HEK293 (cell line): ENCODE measurements around the gene TTLL12.

Experiments
- BCL11B ChIP-seq: fragments of 450-650 bp; formaldehyde crosslinking; IDR thresholded peaks from 2 replicates; pipeline ENCODE4 v1.5.1; 2016; ENCODE audit warnings: low read depth, missing biosample characterization, missing genetic modification characterization
- KLF9 ChIP-seq: fragments of 450-650 bp; formaldehyde crosslinking; IDR thresholded peaks from 2 replicates; pipeline ENCODE4 v1.5.1; 2016; ENCODE audit warnings: missing biosample characterization, missing genetic modification characterization, low read depth
- YY2 ChIP-seq: fragments of 450-650 bp; formaldehyde crosslinking; IDR thresholded peaks from 2 replicates; pipeline ENCODE4 v1.5.1; 2016; ENCODE audit warnings: missing biosample characterization, missing genetic modification characterization
- ZNF174 ChIP-seq: fragments of 450-650 bp; formaldehyde crosslinking; IDR thresholded peaks from 2 replicates; pipeline ENCODE4 v1.5.0; 2017; ENCODE audit warnings: missing biosample characterization, mild to moderate bottlenecking, missing genetic modification characterization
- ZNF214 ChIP-seq: fragments of 450-650 bp; formaldehyde crosslinking; IDR thresholded peaks from 2 replicates; pipeline ENCODE4 v1.5.1; 2017; ENCODE audit warnings: missing biosample characterization, mild to moderate bottlenecking, missing genetic modification characterization, borderline replicate concordance
- ZNF274 ChIP-seq, 2 experiments: fragments of 200-500 bp in 1 of 2; fragments of 450-650 bp in 1 of 2; sonication (Bioruptor generic) in 1 of 2; formaldehyde crosslinking in 1 of 2; IDR thresholded peaks; 2 replicates each; pipeline versions ENCODE4 v1.5.1 to v1.6.1; 2014 to 2016; ENCODE audit warnings: borderline replicate concordance in 1 of 2, inconsistent platforms in 1 of 2, low read length in 1 of 2, missing biosample characterization in 1 of 2, missing genetic modification characterization in 1 of 2
- ZNF311 ChIP-seq: fragments of 450-650 bp; formaldehyde crosslinking; IDR thresholded peaks from 2 replicates; pipeline ENCODE4 v1.5.1; 2017; ENCODE audit warnings: missing biosample characterization, missing genetic modification characterization, borderline replicate concordance
- ZNF391 ChIP-seq: fragments of 450-650 bp; formaldehyde crosslinking; IDR thresholded peaks from 2 replicates; pipeline ENCODE4 v1.5.1; 2016; ENCODE audit warnings: low read depth, missing biosample characterization, missing genetic modification characterization, borderline replicate concordance
- ZNF416 ChIP-seq: fragments of 450-650 bp; formaldehyde crosslinking; IDR thresholded peaks from 2 replicates; pipeline ENCODE4 v1.5.1; 2016; ENCODE audit warnings: missing biosample characterization, missing genetic modification characterization
- ZNF530 ChIP-seq: fragments of 450-650 bp; formaldehyde crosslinking; IDR thresholded peaks from 2 replicates; pipeline ENCODE4 v1.5.1; 2016; ENCODE audit warnings: low read depth, missing biosample characterization, missing genetic modification characterization
- ZNF549 ChIP-seq: fragments of 450-650 bp; IDR thresholded peaks from 2 replicates; pipeline ENCODE4 v1.5.1; 2018; ENCODE audit warnings: missing biosample characterization, missing genetic modification characterization, mild to moderate bottlenecking, inconsistent platforms, moderate library complexity
- ZNF623 ChIP-seq: fragments of 450-650 bp; formaldehyde crosslinking; IDR thresholded peaks from 2 replicates; pipeline ENCODE4 v1.5.1; 2016; ENCODE audit warnings: missing biosample characterization, missing genetic modification characterization
- ZNF654 ChIP-seq: fragments of 450-650 bp; formaldehyde crosslinking; IDR thresholded peaks from 2 replicates; pipeline ENCODE4 v1.5.1; 2016; ENCODE audit warnings: low read depth, missing biosample characterization, missing genetic modification characterization
- ZNF776 ChIP-seq: fragments of 450-650 bp; formaldehyde crosslinking; IDR thresholded peaks from 2 replicates; pipeline ENCODE4 v1.5.0; 2017; ENCODE audit warnings: missing biosample characterization, missing genetic modification characterization, borderline replicate concordance
- ZNF785 ChIP-seq: fragments of 450-650 bp; formaldehyde crosslinking; IDR thresholded peaks from 2 replicates; pipeline ENCODE4 v1.5.1; 2016; ENCODE audit warnings: missing biosample characterization, missing genetic modification characterization
- TF ChIP-seq, protein P1 (sequence below): fragments of 450-650 bp; formaldehyde crosslinking; IDR thresholded peaks from 2 replicates; pipeline ENCODE4 v1.5.1; 2016; ENCODE audit warnings: missing biosample characterization, missing genetic modification characterization
- TF ChIP-seq, protein P2 (sequence below): fragments of 450-650 bp; formaldehyde crosslinking; conservative IDR thresholded peaks from 2 replicates; pipeline ENCODE4 v1.5.1; 2016; ENCODE audit warnings: low read depth, missing biosample characterization, missing genetic modification characterization
- TF ChIP-seq, protein P3 (sequence below): fragments of 450-650 bp; formaldehyde crosslinking; conservative IDR thresholded peaks from 2 replicates; pipeline ENCODE4 v1.5.1; 2016; ENCODE audit warnings: low read depth, missing biosample characterization, missing genetic modification characterization
- TF ChIP-seq, protein P4 (sequence below): fragments of 450-650 bp; formaldehyde crosslinking; IDR thresholded peaks from 2 replicates; pipeline ENCODE4 v1.5.1; 2017; ENCODE audit warnings: missing biosample characterization, missing genetic modification characterization
- TF ChIP-seq, protein P5 (sequence below): fragments of 450-650 bp; formaldehyde crosslinking; IDR thresholded peaks from 2 replicates; pipeline ENCODE4 v1.5.1; 2017; ENCODE audit warnings: missing biosample characterization, missing genetic modification characterization
- TF ChIP-seq, protein P6 (sequence below): fragments of 450-650 bp; formaldehyde crosslinking; IDR thresholded peaks from 2 replicates; pipeline ENCODE4 v1.5.1; 2016; ENCODE audit warnings: missing biosample characterization, missing genetic modification characterization

Gene TTLL12

DNA sequence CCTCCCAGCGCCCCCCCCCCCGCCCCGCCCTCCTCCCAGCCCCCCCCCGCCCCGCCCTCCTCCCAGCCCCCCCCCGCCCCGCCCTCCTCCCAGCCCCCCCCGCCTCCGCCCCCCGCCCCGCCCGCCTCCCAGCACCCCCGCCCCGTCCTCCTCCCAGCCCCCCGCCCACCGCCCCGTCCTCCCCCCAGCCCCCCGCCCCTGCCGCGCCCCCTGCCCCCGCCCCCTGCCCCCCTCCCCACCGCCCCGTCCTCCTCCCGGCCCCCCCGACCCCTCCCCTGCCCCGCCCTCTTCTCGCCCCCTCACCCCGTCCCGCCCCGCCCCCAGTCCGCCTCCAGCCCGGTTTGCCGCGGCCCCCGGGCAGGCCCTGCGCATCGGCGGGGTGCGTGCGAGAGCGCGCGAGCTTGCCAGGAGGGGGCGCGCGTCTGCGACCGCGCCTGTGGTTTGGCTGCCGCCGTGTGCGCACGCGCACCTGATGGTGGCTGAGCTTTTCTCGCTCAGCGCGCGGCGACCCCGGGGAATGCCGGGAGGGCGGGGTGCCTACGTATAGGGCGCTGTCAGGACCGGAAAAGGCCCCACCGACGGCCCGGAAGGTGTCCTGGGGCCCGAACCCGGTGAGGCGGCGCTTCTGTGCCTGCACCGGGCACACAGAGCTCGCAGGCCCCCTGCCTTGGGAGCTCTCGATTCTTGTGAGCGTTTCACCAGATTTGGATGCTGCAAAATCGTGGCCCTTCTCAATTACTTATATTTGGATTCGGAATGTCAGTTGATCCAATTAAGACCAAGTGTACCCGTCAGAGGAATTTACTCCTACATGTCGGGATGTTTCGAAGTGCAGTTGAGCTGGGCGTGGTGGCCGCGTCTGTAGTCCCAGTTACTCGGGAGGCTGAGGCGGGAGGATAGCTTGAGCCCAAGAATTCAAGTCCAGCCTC is 501 bp upstream of the TTLL12 start (continued):
- TF ChIP-seq ZNF776 (tag by site-specific recombination) (no peak), ZNF311 (tag by site-specific recombination) (no peak), ZNF785 (tag by site-specific recombination) (no peak), BCL11B (tag by site-specific recombination) (no peak), YY2 (tag by site-specific recombination) (no peak), ZNF416 (tag by site-specific recombination) (no peak), KLF9 (tag by site-specific recombination) (peak; percentile 83), ZNF654 (no peak), ZNF274 (IDR thresholded peaks at IDR 0.05; ENCODE audit: low read length) (no peak), ZNF274 (tag by site-specific recombination; IDR thresholded peaks at IDR 0.05; ENCODE audit: borderline replicate concordance) (no peak), ZNF214 (tag by site-specific recombination) (no peak), ZNF530 (tag by site-specific recombination) (no peak), ZNF623 (no peak), ZNF549 (tag by site-specific recombination) (no peak), ZNF174 (tag by site-specific recombination) (no peak), ZNF391 (tag by site-specific recombination) (peak; percentile 51; the same call in 1 of the 2 replicates)
- TF ChIP-seq, protein P1, sequence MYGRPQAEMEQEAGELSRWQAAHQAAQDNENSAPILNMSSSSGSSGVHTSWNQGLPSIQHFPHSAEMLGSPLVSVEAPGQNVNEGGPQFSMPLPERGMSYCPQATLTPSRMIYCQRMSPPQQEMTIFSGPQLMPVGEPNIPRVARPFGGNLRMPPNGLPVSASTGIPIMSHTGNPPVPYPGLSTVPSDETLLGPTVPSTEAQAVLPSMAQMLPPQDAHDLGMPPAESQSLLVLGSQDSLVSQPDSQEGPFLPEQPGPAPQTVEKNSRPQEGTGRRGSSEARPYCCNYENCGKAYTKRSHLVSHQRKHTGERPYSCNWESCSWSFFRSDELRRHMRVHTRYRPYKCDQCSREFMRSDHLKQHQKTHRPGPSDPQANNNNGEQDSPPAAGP (tag by site-specific recombination), result peak; percentile 82
- TF ChIP-seq, protein P2, sequence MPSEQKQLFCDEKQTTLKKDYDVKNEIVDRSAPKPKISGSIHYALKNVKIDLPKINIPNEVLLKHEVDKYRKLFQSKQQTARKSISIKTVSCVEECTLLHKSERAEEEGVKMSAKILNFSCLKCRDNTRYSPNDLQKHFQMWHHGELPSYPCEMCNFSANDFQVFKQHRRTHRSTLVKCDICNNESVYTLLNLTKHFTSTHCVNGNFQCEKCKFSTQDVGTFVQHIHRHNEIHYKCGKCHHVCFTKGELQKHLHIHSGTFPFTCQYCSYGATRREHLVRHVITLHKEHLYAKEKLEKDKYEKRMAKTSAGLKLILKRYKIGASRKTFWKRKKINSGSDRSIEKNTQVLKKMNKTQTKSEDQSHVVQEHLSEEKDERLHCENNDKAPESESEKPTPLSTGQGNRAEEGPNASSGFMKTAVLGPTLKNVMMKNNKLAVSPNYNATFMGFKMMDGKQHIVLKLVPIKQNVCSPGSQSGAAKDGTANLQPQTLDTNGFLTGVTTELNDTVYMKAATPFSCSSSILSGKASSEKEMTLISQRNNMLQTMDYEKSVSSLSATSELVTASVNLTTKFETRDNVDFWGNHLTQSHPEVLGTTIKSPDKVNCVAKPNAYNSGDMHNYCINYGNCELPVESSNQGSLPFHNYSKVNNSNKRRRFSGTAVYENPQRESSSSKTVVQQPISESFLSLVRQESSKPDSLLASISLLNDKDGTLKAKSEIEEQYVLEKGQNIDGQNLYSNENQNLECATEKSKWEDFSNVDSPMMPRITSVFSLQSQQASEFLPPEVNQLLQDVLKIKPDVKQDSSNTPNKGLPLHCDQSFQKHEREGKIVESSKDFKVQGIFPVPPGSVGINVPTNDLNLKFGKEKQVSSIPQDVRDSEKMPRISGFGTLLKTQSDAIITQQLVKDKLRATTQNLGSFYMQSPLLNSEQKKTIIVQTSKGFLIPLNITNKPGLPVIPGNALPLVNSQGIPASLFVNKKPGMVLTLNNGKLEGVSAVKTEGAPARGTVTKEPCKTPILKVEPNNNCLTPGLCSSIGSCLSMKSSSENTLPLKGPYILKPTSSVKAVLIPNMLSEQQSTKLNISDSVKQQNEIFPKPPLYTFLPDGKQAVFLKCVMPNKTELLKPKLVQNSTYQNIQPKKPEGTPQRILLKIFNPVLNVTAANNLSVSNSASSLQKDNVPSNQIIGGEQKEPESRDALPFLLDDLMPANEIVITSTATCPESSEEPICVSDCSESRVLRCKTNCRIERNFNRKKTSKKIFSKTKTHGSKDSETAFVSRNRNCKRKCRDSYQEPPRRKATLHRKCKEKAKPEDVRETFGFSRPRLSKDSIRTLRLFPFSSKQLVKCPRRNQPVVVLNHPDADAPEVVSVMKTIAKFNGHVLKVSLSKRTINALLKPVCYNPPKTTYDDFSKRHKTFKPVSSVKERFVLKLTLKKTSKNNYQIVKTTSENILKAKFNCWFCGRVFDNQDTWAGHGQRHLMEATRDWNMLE (tag by site-specific recombination), result peak; percentile 99
- TF ChIP-seq, protein P3, sequence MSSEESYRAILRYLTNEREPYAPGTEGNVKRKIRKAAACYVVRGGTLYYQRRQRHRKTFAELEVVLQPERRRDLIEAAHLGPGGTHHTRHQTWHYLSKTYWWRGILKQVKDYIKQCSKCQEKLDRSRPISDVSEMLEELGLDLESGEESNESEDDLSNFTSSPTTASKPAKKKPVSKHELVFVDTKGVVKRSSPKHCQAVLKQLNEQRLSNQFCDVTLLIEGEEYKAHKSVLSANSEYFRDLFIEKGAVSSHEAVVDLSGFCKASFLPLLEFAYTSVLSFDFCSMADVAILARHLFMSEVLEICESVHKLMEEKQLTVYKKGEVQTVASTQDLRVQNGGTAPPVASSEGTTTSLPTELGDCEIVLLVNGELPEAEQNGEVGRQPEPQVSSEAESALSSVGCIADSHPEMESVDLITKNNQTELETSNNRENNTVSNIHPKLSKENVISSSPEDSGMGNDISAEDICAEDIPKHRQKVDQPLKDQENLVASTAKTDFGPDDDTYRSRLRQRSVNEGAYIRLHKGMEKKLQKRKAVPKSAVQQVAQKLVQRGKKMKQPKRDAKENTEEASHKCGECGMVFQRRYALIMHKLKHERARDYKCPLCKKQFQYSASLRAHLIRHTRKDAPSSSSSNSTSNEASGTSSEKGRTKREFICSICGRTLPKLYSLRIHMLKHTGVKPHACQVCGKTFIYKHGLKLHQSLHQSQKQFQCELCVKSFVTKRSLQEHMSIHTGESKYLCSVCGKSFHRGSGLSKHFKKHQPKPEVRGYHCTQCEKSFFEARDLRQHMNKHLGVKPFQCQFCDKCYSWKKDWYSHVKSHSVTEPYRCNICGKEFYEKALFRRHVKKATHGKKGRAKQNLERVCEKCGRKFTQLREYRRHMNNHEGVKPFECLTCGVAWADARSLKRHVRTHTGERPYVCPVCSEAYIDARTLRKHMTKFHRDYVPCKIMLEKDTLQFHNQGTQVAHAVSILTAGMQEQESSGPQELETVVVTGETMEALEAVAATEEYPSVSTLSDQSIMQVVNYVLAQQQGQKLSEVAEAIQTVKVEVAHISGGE (tag by site-specific recombination), result peak; percentile 98
- TF ChIP-seq, protein P4, sequence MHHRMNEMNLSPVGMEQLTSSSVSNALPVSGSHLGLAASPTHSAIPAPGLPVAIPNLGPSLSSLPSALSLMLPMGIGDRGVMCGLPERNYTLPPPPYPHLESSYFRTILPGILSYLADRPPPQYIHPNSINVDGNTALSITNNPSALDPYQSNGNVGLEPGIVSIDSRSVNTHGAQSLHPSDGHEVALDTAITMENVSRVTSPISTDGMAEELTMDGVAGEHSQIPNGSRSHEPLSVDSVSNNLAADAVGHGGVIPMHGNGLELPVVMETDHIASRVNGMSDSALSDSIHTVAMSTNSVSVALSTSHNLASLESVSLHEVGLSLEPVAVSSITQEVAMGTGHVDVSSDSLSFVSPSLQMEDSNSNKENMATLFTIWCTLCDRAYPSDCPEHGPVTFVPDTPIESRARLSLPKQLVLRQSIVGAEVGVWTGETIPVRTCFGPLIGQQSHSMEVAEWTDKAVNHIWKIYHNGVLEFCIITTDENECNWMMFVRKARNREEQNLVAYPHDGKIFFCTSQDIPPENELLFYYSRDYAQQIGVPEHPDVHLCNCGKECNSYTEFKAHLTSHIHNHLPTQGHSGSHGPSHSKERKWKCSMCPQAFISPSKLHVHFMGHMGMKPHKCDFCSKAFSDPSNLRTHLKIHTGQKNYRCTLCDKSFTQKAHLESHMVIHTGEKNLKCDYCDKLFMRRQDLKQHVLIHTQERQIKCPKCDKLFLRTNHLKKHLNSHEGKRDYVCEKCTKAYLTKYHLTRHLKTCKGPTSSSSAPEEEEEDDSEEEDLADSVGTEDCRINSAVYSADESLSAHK (tag by site-specific recombination), result peak; percentile 60; the same call in 1 of the 2 replicates
- TF ChIP-seq, protein P5, sequence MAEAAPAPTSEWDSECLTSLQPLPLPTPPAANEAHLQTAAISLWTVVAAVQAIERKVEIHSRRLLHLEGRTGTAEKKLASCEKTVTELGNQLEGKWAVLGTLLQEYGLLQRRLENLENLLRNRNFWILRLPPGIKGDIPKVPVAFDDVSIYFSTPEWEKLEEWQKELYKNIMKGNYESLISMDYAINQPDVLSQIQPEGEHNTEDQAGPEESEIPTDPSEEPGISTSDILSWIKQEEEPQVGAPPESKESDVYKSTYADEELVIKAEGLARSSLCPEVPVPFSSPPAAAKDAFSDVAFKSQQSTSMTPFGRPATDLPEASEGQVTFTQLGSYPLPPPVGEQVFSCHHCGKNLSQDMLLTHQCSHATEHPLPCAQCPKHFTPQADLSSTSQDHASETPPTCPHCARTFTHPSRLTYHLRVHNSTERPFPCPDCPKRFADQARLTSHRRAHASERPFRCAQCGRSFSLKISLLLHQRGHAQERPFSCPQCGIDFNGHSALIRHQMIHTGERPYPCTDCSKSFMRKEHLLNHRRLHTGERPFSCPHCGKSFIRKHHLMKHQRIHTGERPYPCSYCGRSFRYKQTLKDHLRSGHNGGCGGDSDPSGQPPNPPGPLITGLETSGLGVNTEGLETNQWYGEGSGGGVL (tag by site-specific recombination), result peak; percentile 73
- TF ChIP-seq, protein P6, sequence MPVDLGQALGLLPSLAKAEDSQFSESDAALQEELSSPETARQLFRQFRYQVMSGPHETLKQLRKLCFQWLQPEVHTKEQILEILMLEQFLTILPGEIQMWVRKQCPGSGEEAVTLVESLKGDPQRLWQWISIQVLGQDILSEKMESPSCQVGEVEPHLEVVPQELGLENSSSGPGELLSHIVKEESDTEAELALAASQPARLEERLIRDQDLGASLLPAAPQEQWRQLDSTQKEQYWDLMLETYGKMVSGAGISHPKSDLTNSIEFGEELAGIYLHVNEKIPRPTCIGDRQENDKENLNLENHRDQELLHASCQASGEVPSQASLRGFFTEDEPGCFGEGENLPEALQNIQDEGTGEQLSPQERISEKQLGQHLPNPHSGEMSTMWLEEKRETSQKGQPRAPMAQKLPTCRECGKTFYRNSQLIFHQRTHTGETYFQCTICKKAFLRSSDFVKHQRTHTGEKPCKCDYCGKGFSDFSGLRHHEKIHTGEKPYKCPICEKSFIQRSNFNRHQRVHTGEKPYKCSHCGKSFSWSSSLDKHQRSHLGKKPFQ (tag by site-specific recombination), result no peak
